ENCODE measurements around the gene PDE6A. TPM values are rescaled to one million over a fixed set of nuclear protein-coding genes. Genes with fewer than 3 reads are reported as not detected.

Gene PDE6A
- total and polyA plus RNA-seq, 2 of the 8 experiments (the other 6 are each of a cell fraction or from before 2014, with no cell fraction given): not detected

DNA sequence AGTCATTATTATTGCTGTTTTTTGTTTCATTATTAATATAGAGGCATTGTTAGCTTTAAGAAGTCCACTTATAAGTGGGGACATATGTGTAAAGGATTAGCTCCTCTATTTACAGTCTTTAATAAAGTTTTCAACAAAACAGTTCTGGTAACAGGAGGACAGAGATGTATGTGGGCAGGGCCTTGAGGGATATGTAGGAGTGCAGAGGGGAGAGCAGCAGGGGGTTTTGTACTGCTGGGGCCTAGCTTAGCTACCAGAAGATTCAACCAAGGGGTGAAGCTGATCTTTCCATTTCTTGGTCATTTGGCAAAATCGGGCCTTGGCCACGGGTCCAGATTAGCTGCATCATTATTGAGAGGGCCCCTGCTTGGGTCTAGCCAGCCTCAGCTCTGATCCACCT is 124.6 kb downstream of the PDE6A start (continued):
- TF ChIP-seq, protein P1, sequence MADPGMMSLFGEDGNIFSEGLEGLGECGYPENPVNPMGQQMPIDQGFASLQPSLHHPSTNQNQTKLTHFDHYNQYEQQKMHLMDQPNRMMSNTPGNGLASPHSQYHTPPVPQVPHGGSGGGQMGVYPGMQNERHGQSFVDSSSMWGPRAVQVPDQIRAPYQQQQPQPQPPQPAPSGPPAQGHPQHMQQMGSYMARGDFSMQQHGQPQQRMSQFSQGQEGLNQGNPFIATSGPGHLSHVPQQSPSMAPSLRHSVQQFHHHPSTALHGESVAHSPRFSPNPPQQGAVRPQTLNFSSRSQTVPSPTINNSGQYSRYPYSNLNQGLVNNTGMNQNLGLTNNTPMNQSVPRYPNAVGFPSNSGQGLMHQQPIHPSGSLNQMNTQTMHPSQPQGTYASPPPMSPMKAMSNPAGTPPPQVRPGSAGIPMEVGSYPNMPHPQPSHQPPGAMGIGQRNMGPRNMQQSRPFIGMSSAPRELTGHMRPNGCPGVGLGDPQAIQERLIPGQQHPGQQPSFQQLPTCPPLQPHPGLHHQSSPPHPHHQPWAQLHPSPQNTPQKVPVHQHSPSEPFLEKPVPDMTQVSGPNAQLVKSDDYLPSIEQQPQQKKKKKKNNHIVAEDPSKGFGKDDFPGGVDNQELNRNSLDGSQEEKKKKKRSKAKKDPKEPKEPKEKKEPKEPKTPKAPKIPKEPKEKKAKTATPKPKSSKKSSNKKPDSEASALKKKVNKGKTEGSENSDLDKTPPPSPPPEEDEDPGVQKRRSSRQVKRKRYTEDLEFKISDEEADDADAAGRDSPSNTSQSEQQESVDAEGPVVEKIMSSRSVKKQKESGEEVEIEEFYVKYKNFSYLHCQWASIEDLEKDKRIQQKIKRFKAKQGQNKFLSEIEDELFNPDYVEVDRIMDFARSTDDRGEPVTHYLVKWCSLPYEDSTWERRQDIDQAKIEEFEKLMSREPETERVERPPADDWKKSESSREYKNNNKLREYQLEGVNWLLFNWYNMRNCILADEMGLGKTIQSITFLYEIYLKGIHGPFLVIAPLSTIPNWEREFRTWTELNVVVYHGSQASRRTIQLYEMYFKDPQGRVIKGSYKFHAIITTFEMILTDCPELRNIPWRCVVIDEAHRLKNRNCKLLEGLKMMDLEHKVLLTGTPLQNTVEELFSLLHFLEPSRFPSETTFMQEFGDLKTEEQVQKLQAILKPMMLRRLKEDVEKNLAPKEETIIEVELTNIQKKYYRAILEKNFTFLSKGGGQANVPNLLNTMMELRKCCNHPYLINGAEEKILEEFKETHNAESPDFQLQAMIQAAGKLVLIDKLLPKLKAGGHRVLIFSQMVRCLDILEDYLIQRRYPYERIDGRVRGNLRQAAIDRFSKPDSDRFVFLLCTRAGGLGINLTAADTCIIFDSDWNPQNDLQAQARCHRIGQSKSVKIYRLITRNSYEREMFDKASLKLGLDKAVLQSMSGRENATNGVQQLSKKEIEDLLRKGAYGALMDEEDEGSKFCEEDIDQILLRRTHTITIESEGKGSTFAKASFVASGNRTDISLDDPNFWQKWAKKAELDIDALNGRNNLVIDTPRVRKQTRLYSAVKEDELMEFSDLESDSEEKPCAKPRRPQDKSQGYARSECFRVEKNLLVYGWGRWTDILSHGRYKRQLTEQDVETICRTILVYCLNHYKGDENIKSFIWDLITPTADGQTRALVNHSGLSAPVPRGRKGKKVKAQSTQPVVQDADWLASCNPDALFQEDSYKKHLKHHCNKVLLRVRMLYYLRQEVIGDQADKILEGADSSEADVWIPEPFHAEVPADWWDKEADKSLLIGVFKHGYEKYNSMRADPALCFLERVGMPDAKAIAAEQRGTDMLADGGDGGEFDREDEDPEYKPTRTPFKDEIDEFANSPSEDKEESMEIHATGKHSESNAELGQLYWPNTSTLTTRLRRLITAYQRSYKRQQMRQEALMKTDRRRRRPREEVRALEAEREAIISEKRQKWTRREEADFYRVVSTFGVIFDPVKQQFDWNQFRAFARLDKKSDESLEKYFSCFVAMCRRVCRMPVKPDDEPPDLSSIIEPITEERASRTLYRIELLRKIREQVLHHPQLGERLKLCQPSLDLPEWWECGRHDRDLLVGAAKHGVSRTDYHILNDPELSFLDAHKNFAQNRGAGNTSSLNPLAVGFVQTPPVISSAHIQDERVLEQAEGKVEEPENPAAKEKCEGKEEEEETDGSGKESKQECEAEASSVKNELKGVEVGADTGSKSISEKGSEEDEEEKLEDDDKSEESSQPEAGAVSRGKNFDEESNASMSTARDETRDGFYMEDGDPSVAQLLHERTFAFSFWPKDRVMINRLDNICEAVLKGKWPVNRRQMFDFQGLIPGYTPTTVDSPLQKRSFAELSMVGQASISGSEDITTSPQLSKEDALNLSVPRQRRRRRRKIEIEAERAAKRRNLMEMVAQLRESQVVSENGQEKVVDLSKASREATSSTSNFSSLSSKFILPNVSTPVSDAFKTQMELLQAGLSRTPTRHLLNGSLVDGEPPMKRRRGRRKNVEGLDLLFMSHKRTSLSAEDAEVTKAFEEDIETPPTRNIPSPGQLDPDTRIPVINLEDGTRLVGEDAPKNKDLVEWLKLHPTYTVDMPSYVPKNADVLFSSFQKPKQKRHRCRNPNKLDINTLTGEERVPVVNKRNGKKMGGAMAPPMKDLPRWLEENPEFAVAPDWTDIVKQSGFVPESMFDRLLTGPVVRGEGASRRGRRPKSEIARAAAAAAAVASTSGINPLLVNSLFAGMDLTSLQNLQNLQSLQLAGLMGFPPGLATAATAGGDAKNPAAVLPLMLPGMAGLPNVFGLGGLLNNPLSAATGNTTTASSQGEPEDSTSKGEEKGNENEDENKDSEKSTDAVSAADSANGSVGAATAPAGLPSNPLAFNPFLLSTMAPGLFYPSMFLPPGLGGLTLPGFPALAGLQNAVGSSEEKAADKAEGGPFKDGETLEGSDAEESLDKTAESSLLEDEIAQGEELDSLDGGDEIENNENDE (IDR thresholded peaks at IDR 0.05; ENCODE audit: insufficient replicate concordance, low read length): no peak
- TF ChIP-seq PHF8 (conservative IDR thresholded peaks at IDR 0.05; ENCODE audit: low read depth, low read length) (no peak), SUZ12 (IDR thresholded peaks at IDR 0.05; ENCODE audit: low read length) (no peak), EZH2 (IDR thresholded peaks at IDR 0.05; ENCODE audit: low read depth, low read length, severe bottlenecking) (no peak), TAF7 (optimal IDR thresholded peaks at IDR 0.05; ENCODE audit: borderline replicate concordance, low read depth, low read length) (no peak), EGR1 (IDR thresholded peaks at IDR 0.05; ENCODE audit: borderline replicate concordance, low read depth, low read length) (no peak), POLR2AphosphoS5 (IDR thresholded peaks at IDR 0.05; ENCODE audit: low read depth, low read length) (no peak), SIX5 (IDR thresholded peaks at IDR 0.05; ENCODE audit: low read depth, low read length) (no peak), KDM5A (IDR thresholded peaks at IDR 0.05; ENCODE audit: low read length) (no peak), ZNF274 (IDR thresholded peaks at IDR 0.05; ENCODE audit: borderline replicate concordance, extremely low read depth, low read length) (no peak), CREB1 (IDR thresholded peaks at IDR 0.05) (no peak), SIN3A (conservative IDR thresholded peaks at IDR 0.05 in 1 of 2, IDR thresholded peaks at IDR 0.05 in 1 of 2; ENCODE audit: low read depth in 1 of 2, low read length in 2 of 2) (no peak)
